HL-60 (cell line): ENCODE data around the gene FOXO3.

Source experiments
- DNase-seq, 2 experiments: peaks; one replicate each; pipeline ENCODE4 v3.0.0-alpha.2; 2010 to 2020; ENCODE audit warnings: low read depth in 1 of 2, low spot score in 1 of 2
- H3K27ac ChIP-seq: fragments of 250-450 bp; sonication (Bioruptor Pico); replicated peaks from 2 replicates; pipeline ENCODE4 v1.5.1; 2020; ENCODE audit warnings: mild to moderate bottlenecking, moderate library complexity
- H3K27me3 ChIP-seq: fragments of 250-450 bp; sonication (Bioruptor Pico); 2 replicates; pipeline ENCODE4 v1.5.1; 2021; ENCODE audit warnings: mild to moderate bottlenecking, moderate library complexity; ENCODE audit not compliant: insufficient read depth, poor library complexity, severe bottlenecking
- H3K4me3 ChIP-seq: replicated peaks from 2 replicates; pipeline ENCODE4 v1.5.1; 2011; ENCODE audit warnings: mild to moderate bottlenecking, control low read depth, low read length; ENCODE audit not compliant: insufficient read depth
- CTCF ChIP-seq: IDR thresholded peaks from one replicate; pipeline ENCODE4 v1.5.1; 2011; ENCODE audit warnings: low read length, control low read depth, inconsistent platforms; ENCODE audit not compliant: insufficient read depth
- GABPA ChIP-seq: IDR thresholded peaks from 2 replicates; pipeline ENCODE4 v1.6.1; 2012; ENCODE audit warnings: low read depth
- POLR2AphosphoS5 ChIP-seq: IDR thresholded peaks from 2 replicates; pipeline ENCODE4 v1.6.1; 2012; ENCODE audit warnings: low read depth
- REST ChIP-seq: IDR thresholded peaks from 2 replicates; pipeline ENCODE4 v1.6.1; 2012; ENCODE audit warnings: low read depth; ENCODE audit not compliant: insufficient replicate concordance
- SPI1 ChIP-seq: IDR thresholded peaks from 2 replicates; pipeline ENCODE4 v1.6.1; 2012; ENCODE audit warnings: low read depth, mild to moderate bottlenecking, borderline replicate concordance

FOXO3 gene

GRCh38 chr6:108671175-108671574 lies 110.5 kb downstream of the FOXO3 start:
- no peak overlapping the region for H3K27ac ChIP-seq
- no peaks in the 10 kb centered on the region for H3K27me3 ChIP-seq
- TF ChIP-seq REST (no peak), SPI1 (no peak), CTCF (no peak), GABPA (no peak), POLR2AphosphoS5 (no peak)
- no peak for DNase-seq
- H3K4me3 ChIP-seq, result no peak overlapping the region

GRCh38 chr6:108671790-108672189 lies 111.1 kb downstream of the FOXO3 start:
- H3K27ac ChIP-seq, result no peak overlapping the region
- no peak for DNase-seq
- TF ChIP-seq SPI1 (no peak), CTCF (no peak), POLR2AphosphoS5 (no peak), GABPA (no peak), REST (no peak)
- H3K4me3 ChIP-seq, result no peak overlapping the region
- no peaks in the 10 kb centered on the region for H3K27me3 ChIP-seq

- no peak overlapping the region for H3K4me3 ChIP-seq
- no peak overlapping the region for H3K27ac ChIP-seq
- no peaks in the 10 kb centered on the region for H3K27me3 ChIP-seq
- no peak for DNase-seq
- TF ChIP-seq REST, result no peak
- no peak for TF ChIP-seq SPI1
- TF ChIP-seq GABPA, result no peak
- TF ChIP-seq POLR2AphosphoS5, result no peak
- no peak for TF ChIP-seq CTCF
These were observed 111.9 kb downstream of the FOXO3 start for GRCh38 chr6:108672641-108673040.
